Esophagus muscularis mucosa (tissue), 4 donors: Measurements from ENCODE around the gene TUT1. TPM values are rescaled to one million over a fixed set of nuclear protein-coding genes. Genes with fewer than 3 reads are reported as not detected.
A peak's percentile ranks its signal among the peaks of the same experiment; 100 is the strongest.

Source experiments
- DNase-seq: peaks from one replicate; pipeline ENCODE4 v3.0.0-alpha.2; 2017; ENCODE audit errors: extremely low spot score
- H3K27ac ChIP-seq, 4 donors: fragments of 200-600 bp; sonication (generic); replicated peaks in 1 of 4; 1 replicate in 3 of 4; 2 replicates in 1 of 4; pipeline ENCODE4 v1.5.1; 2016 to 2019; ENCODE audit warnings: mild to moderate bottlenecking in 1 of 4
- H3K27me3 ChIP-seq, 4 donors: fragments of 200-600 bp; sonication (generic); one replicate each; pipeline versions ENCODE4 v1.5.1 to v1.6.0; 2016 to 2019
- H3K36me3 ChIP-seq, 4 donors: fragments of 200-600 bp; sonication (generic); one replicate each; pipeline ENCODE4 v1.5.1; 2016 to 2019
- H3K4me1 ChIP-seq, 4 donors: fragments of 200-600 bp; sonication (generic); one replicate each; pipeline ENCODE4 v1.5.1; 2016 to 2019
- H3K4me3 ChIP-seq, 4 donors: fragments of 200-600 bp; sonication (generic); 1 replicate in 2 of 4; 2 replicates in 2 of 4; pipeline ENCODE4 v1.5.1; 2016 to 2019; ENCODE audit warnings: mild to moderate bottlenecking in 4 of 4, moderate library complexity in 1 of 4
- H3K9me3 ChIP-seq, 4 donors: fragments of 200-600 bp; sonication (generic); 1 replicate in 3 of 4; 2 replicates in 1 of 4; pipeline ENCODE4 v1.5.1; 2016 to 2019
- EP300 ChIP-seq: sonication (generic); formaldehyde crosslinking; IDR thresholded peaks from one replicate; pipeline ENCODE4 v1.6.1; 2017; ENCODE audit warnings: antibody characterized with exemption
- POLR2A ChIP-seq: fragments of 450-650 bp; IDR thresholded peaks from one replicate; pipeline ENCODE4 v1.6.1; 2017; ENCODE audit warnings: antibody characterized with exemption, moderate library complexity, mild to moderate bottlenecking, low read depth
- POLR2AphosphoS5 ChIP-seq, 2 donors: sonication (generic); formaldehyde crosslinking; IDR thresholded peaks; one replicate each; pipeline ENCODE4 v1.6.1; 2017; ENCODE audit warnings: antibody characterized with exemption in 2 of 2
- WGBS: methylation state at CpG from one replicate; pipeline ENCODE4 v1.1.5; 2018; 5-methylcytosine and 5-hydroxymethylcytosine counted together
- intact Hi-C: fragments of 100-400 bp; cut with DNase I; formaldehyde crosslinking; loops from one replicate; pipeline ENCODE4 v1.15.1; 2023
- total RNA-seq, 4 donors: library from RNA; depleted of rRNA; stranded (reverse); fragments of >200 nt; gene quantifications; one replicate each; pipeline versions ENCODE4 v1.1.0 to v1.2.1, GENCODE V29; 2016
- TF ChIP-seq, protein P1 (sequence below), 3 experiments: fragments of 200-600 bp in 2 of 3; fragments of 450-650 bp in 1 of 3; sonication (generic) in 2 of 3; IDR thresholded peaks; one replicate each; pipeline ENCODE4 v1.5.1; 2017 to 2019; ENCODE audit warnings: antibody characterized with exemption in 3 of 3, mild to moderate bottlenecking in 2 of 3, moderate library complexity in 1 of 3

TUT1 gene
- total RNA-seq, 4 donors from 2014 or later, result 4.2 to 8.0 (median 6.0) TPM

DNA sequence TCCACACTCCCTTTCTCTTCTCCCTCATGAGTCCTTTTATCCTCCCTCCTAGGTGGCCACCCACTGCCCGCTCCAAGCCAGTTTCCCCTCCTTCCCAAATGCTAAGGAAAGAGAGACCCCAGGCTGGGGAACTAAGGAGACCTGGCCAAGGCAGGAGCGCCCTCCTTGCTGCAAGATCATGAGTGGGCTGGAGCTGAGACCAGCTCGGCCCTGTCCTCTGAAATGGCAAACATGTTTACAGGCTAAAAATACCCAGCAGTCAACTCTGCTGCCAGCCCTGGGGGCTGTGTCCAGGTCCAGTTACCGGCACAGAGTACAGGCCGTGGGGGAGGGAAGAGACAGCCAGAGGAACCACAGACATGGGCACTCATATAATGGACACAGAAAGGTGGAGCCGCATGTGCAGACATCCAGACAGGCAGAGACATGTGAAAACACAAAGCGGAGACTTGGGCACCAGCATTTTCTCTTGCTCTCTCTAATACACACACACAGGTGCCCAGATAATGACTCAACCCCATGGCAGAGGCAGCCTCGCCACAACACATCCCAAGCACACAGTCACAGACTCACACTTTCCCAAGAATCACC, 43.5 kb downstream of the TUT1 start:
- TF ChIP-seq POLR2AphosphoS5 (IDR thresholded peaks at IDR 0.05), result peak; percentile 56 to 67
- TF ChIP-seq, protein P1, sequence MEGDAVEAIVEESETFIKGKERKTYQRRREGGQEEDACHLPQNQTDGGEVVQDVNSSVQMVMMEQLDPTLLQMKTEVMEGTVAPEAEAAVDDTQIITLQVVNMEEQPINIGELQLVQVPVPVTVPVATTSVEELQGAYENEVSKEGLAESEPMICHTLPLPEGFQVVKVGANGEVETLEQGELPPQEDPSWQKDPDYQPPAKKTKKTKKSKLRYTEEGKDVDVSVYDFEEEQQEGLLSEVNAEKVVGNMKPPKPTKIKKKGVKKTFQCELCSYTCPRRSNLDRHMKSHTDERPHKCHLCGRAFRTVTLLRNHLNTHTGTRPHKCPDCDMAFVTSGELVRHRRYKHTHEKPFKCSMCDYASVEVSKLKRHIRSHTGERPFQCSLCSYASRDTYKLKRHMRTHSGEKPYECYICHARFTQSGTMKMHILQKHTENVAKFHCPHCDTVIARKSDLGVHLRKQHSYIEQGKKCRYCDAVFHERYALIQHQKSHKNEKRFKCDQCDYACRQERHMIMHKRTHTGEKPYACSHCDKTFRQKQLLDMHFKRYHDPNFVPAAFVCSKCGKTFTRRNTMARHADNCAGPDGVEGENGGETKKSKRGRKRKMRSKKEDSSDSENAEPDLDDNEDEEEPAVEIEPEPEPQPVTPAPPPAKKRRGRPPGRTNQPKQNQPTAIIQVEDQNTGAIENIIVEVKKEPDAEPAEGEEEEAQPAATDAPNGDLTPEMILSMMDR (IDR thresholded peaks at IDR 0.05), result no peak
- Histone ChIP-seq H3K36me3 (peaks cover 0 to 7% (median 0%) of the 10 kb centered on the region in 4 donors), H3K27ac (peak overlapping the region; percentile 97 to 100 (median 98)), H3K9me3 (no peaks in the 10 kb centered on the region), H3K4me1 (peaks cover 54 to 74% (median 66%) of the 10 kb centered on the region in 4 donors), H3K27me3 (no peaks in the 10 kb centered on the region), H3K4me3 (peak overlapping the region; percentile 85 to 100 (median 95))
- intact Hi-C loops, result no loop called here
- 34% methylated on average over 7 of the region's 8 CpGs for WGBS
- DNase-seq, result no peak

DNA sequence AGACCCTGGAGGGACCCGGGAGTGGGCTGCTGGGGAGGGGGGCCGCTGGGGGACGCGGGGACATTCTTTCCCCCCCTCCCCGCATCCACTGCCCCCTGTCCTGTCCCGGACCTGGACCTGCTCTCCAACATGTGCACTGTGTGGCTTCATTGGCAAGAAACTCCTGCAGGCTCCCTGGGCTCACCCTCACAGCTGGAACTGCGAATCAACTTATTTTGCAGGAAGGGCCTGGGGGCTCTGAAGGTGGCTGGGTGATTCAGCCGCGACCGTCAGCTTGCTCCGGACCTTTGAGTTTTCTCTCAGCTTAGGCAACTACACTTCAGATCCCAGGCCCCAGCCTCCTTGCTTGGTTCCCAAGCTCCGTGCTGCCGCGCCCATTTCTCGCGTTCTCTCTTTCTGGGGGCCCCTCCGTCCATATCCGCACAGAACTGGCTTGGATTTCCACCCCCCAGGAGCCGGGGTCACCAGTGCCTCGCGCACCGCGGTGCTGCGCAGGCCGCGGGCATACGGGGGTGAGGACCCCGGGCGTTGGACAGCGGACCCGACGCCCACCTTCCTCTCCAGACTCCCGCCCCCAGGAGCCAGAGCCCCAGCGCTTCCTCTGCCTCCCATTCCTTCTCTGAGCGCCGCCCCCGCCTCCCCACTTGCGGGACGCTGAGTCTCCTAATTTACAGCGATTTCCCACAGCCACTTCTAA, 44.2 kb downstream of the TUT1 start:
- H3K36me3 ChIP-seq, result peaks cover 0 to 7% (median 0%) of the 10 kb centered on the region in 4 donors
- 1% methylated on average over 27 of the region's 40 CpGs for WGBS
- TF ChIP-seq POLR2AphosphoS5 (IDR thresholded peaks at IDR 0.05) (no peak), POLR2A (no peak), EP300 (no peak)
- TF ChIP-seq, protein P1 (IDR thresholded peaks at IDR 0.05), result no peak
- intact Hi-C loops, result no loop called here
- DNase-seq, result no peak
- H3K27ac ChIP-seq, result peak overlapping the region; percentile 97 to 100 (median 98)
- H3K9me3 ChIP-seq, result no peaks in the 10 kb centered on the region
- H3K4me1 ChIP-seq, result peaks cover 53 to 73% (median 66%) of the 10 kb centered on the region in 4 donors
- H3K4me3 ChIP-seq, result peak overlapping the region; percentile 85 to 100 (median 95)
- H3K27me3 ChIP-seq, result no peaks in the 10 kb centered on the region

- intact Hi-C loops, result no loop called here
- TF ChIP-seq, protein P1 (IDR thresholded peaks at IDR 0.05), result no peak
- TF ChIP-seq EP300 (no peak), POLR2A (peak; percentile 96), POLR2AphosphoS5 (IDR thresholded peaks at IDR 0.05) (peak; percentile 82 to 96)
- WGBS, result under 1% methylated on average over 25 of the region's 69 CpGs
- H3K4me1 ChIP-seq, result peaks cover 53 to 73% (median 66%) of the 10 kb centered on the region in 4 donors
- H3K9me3 ChIP-seq, result no peaks in the 10 kb centered on the region
- peaks cover 0 to 7% (median 0%) of the 10 kb centered on the region in 4 donors for H3K36me3 ChIP-seq
- DNase-seq, result no peak
- peak within 1 kb of the TSS; percentile 97 to 100 (median 98) for H3K27ac ChIP-seq
- no peaks in the 10 kb centered on the region for H3K27me3 ChIP-seq
- H3K4me3 ChIP-seq, result peak within 1 kb of the TSS; percentile 85 to 100 (median 95)
These were observed 44.9 kb downstream of the TUT1 start, which contains the start of gene AHNAK for GRCh38 chr11:62546244-62546928. Gene AHNAK (minus strand): TSS chr11:62546806. CDS start chr11:62536098, 10,708 bp downstream.

DNA sequence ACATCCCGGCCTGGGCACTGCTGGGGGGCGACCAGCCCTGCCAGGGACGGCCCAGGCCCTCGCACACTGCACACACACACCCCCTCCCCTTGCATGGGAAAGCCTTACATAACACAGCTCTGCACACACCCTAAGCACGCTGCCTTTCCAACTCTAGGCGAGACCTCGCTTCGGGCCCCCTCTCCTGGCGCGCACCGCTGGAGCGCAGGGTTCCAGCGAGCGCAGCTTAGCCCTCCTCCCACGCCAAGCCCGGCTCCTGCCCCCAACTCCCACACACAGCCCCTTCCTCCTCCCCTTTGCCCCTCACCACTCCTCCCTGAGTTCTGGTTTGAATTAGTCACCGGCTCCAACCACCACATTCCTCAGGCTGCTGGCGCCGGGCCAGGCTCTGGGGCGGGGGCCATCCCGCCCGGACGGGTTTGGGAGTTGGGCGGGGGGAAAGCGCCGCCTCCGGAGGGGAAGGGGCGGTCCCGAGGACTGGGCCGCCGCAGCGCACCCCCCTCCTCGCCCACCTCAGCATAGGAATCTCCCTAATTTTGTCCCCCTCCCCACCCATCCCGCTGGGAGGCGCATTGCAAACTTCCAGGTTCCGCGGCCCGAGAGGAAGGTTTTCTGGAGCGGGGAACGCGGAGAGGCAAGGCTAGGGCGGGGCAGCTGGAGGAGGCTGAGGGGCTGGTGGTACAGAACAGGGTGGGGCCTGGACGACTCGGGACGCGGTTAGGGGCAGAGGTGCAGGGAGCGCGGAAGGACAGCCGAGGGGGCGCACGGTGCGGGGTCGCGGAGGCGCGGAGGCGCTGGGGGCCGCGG, 45.7 kb downstream of the TUT1 start:
- H3K4me1 ChIP-seq, result peaks cover 54 to 73% (median 66%) of the 10 kb centered on the region in 4 donors
- intact Hi-C loops, result loop anchor here (2.0 kb wide), 1 partner anchor 13 kb away; no protein-coding TSS in a partner anchor
- peak overlapping the region; percentile 85 to 100 (median 95) for H3K4me3 ChIP-seq
- peak overlapping the region; percentile 97 to 100 (median 98) for H3K27ac ChIP-seq
- no peaks in the 10 kb centered on the region for H3K27me3 ChIP-seq
- WGBS, result under 1% methylated on average over 46 of the region's 59 CpGs
- peaks cover 0 to 7% (median 0%) of the 10 kb centered on the region in 4 donors for H3K36me3 ChIP-seq
- TF ChIP-seq POLR2A, result peak; percentile 55
- no peak for TF ChIP-seq EP300
- TF ChIP-seq, protein P1 (IDR thresholded peaks at IDR 0.05), result peak in 1 of 3 experiments; percentile 8
- peak; percentile 83 to 89 for TF ChIP-seq POLR2AphosphoS5 (IDR thresholded peaks at IDR 0.05)
- no peaks in the 10 kb centered on the region for H3K9me3 ChIP-seq
- DNase-seq, result peak; percentile 97
